Karpas-422 (cell line): ENCODE measurements around the gene MTIF3. TPM values are rescaled to one million over a fixed set of nuclear protein-coding genes. Genes with fewer than 3 reads are reported as not detected.

Experiments
- DNase-seq: peaks from one replicate; pipeline ENCODE4 v3.0.0-alpha.2; 2015
- H2AFZ ChIP-seq: fragments of 200-600 bp; sonication (generic); 2 replicates; pipeline ENCODE4 v1.6.1; 2014; ENCODE audit warnings: antibody characterized with exemption, low read length, mixed read lengths
- H3K27ac ChIP-seq: fragments of 200-600 bp; sonication (generic); 2 replicates; pipeline ENCODE4 v1.5.1; 2014; ENCODE audit warnings: mild to moderate bottlenecking, low read length, moderate library complexity
- H3K27me3 ChIP-seq: fragments of 200-600 bp; sonication (generic); 2 replicates; pipeline ENCODE4 v1.6.1; 2014; ENCODE audit warnings: low read length, mixed read lengths
- H3K36me3 ChIP-seq: fragments of 200-600 bp; sonication (generic); 2 replicates; pipeline ENCODE4 v1.6.1; 2014; ENCODE audit warnings: low read length, mixed read lengths; ENCODE audit not compliant: insufficient read depth
- H3K4me1 ChIP-seq: fragments of 200-600 bp; sonication (generic); 2 replicates; pipeline ENCODE4 v1.6.1; 2014; ENCODE audit warnings: mild to moderate bottlenecking, low read length, mixed read lengths
- H3K4me2 ChIP-seq: fragments of 200-600 bp; sonication (generic); 2 replicates; pipeline ENCODE4 v1.6.1; 2014; ENCODE audit warnings: low read length, low read depth, mild to moderate bottlenecking; ENCODE audit not compliant: poor library complexity, severe bottlenecking
- H3K4me3 ChIP-seq: fragments of 200-600 bp; sonication (generic); 2 replicates; pipeline ENCODE4 v1.5.1; 2014; ENCODE audit warnings: mild to moderate bottlenecking, antibody characterized with exemption, low read length, mixed read lengths
- H3K79me2 ChIP-seq: fragments of 200-600 bp; sonication (generic); 2 replicates; pipeline ENCODE4 v1.6.1; 2014; ENCODE audit warnings: mild to moderate bottlenecking, low read length, mixed read lengths
- H3K9ac ChIP-seq: fragments of 200-600 bp; sonication (generic); 2 replicates; pipeline ENCODE4 v1.6.0; 2014; ENCODE audit warnings: low read length
- H3K9me2 ChIP-seq: fragments of 200-600 bp; sonication (generic), shearing (Covaris generic); replicated peaks from 2 replicates; pipeline ENCODE4 v1.6.0; 2014; ENCODE audit warnings: mild to moderate bottlenecking, low read length, moderate library complexity; ENCODE audit not compliant: insufficient read depth
- H3K9me3 ChIP-seq: fragments of 300-700, 200-600 bp; sonication (generic); 2 replicates; pipeline ENCODE4 v1.6.1; 2014; ENCODE audit warnings: low read length, mixed read lengths
- H4K20me1 ChIP-seq: fragments of 200-600 bp; sonication (generic); 2 replicates; pipeline ENCODE4 v1.6.1; 2014; ENCODE audit warnings: mild to moderate bottlenecking, antibody characterized with exemption, low read length, low read depth; ENCODE audit not compliant: insufficient read depth
- total RNA-seq: library from RNA; depleted of rRNA; stranded (reverse); fragments of >200 nt; shearing (Covaris generic); gene quantifications from 2 replicates; pipeline ENCODE4 v1.2.3, GENCODE V29; 2014; ENCODE audit warnings: low replicate concordance

MTIF3 gene
- total RNA-seq, 1 experiment from 2014 or later: 44.9 TPM

GRCh38 chr13:27487776-27488175 is 37.4 kb upstream of the MTIF3 start:
- H3K4me2 ChIP-seq: no peak overlapping the region
- no peaks in the 10 kb centered on the region for H3K9me2 ChIP-seq
- DNase-seq: no peak
- H3K27me3 ChIP-seq: no peaks in the 10 kb centered on the region
- H3K4me1 ChIP-seq: peaks cover 11% of the 10 kb centered on the region
- no peaks in the 10 kb centered on the region for H3K9me3 ChIP-seq
- H3K27ac ChIP-seq: no peak overlapping the region
- H2AFZ ChIP-seq: no peak overlapping the region
- no peaks in the 10 kb centered on the region for H3K79me2 ChIP-seq
- H3K4me3 ChIP-seq: no peak overlapping the region
- H3K9ac ChIP-seq: no peak overlapping the region
- H3K36me3 ChIP-seq: no peaks in the 10 kb centered on the region
- no peaks in the 10 kb centered on the region for H4K20me1 ChIP-seq

- H3K27ac ChIP-seq: peak overlapping the region; percentile 78
These were observed 33.1 kb upstream of the MTIF3 start for GRCh38 chr13:27483421-27483820.

GRCh38 chr13:27482983-27483382 is 32.6 kb upstream of the MTIF3 start:
- H3K4me3 ChIP-seq: peak overlapping the region; percentile 50
- H4K20me1 ChIP-seq: no peaks in the 10 kb centered on the region
- H3K9me2 ChIP-seq: no peaks in the 10 kb centered on the region
- H3K79me2 ChIP-seq: no peaks in the 10 kb centered on the region
- H3K4me1 ChIP-seq: peaks cover 41% of the 10 kb centered on the region
- peak overlapping the region; percentile 78 for H3K27ac ChIP-seq
- peak overlapping the region; percentile 67 for H2AFZ ChIP-seq
- H3K36me3 ChIP-seq: no peaks in the 10 kb centered on the region
- peak; percentile 94 for DNase-seq
- H3K27me3 ChIP-seq: no peaks in the 10 kb centered on the region
- peaks cover 6% of the 10 kb centered on the region; the same call in 1 of the 2 replicates for H3K9me3 ChIP-seq
- peak overlapping the region; percentile 52 for H3K4me2 ChIP-seq
- H3K9ac ChIP-seq: peak overlapping the region; percentile 57

More at GRCh38 chr13:27483421-27483820, 33.1 kb upstream of the MTIF3 start:
- H3K36me3 ChIP-seq: no peaks in the 10 kb centered on the region
- peak overlapping the region; percentile 57 for H3K9ac ChIP-seq
- peak overlapping the region; percentile 50 for H3K4me3 ChIP-seq
- DNase-seq: no peak
- H3K9me2 ChIP-seq: no peaks in the 10 kb centered on the region
- H3K79me2 ChIP-seq: no peaks in the 10 kb centered on the region
- no peaks in the 10 kb centered on the region for H4K20me1 ChIP-seq
- peak overlapping the region; percentile 52 for H3K4me2 ChIP-seq
- no peaks in the 10 kb centered on the region for H3K27me3 ChIP-seq
- peaks cover 6% of the 10 kb centered on the region; the same call in 1 of the 2 replicates for H3K9me3 ChIP-seq
- peak overlapping the region; percentile 67; the same call in 1 of the 2 replicates for H2AFZ ChIP-seq
- peaks cover 36% of the 10 kb centered on the region for H3K4me1 ChIP-seq

- Histone ChIP-seq H4K20me1 (no peaks in the 10 kb centered on the region), H3K79me2 (no peaks in the 10 kb centered on the region), H3K4me3 (no peak overlapping the region), H3K27me3 (no peaks in the 10 kb centered on the region), H3K4me2 (no peak overlapping the region), H3K9me3 (peaks cover 6% of the 10 kb centered on the region; the same call in 1 of the 2 replicates), H3K9me2 (no peaks in the 10 kb centered on the region), H3K4me1 (peaks cover 53% of the 10 kb centered on the region), H3K9ac (no peak overlapping the region), H3K27ac (no peak overlapping the region), H2AFZ (no peak overlapping the region), H3K36me3 (no peaks in the 10 kb centered on the region)
- DNase-seq: peak; percentile 55
These were observed 31.4 kb upstream of the MTIF3 start for GRCh38 chr13:27481766-27482165.

- Histone ChIP-seq H3K27ac (peak overlapping the region; percentile 97), H3K79me2 (no peaks in the 10 kb centered on the region), H3K36me3 (no peaks in the 10 kb centered on the region), H3K9me3 (peaks cover 6% of the 10 kb centered on the region; the same call in 1 of the 2 replicates), H3K9ac (peak overlapping the region; percentile 76), H3K4me2 (peak overlapping the region; percentile 93), H3K27me3 (no peaks in the 10 kb centered on the region), H3K9me2 (no peaks in the 10 kb centered on the region), H2AFZ (peak overlapping the region; percentile 85; the same call in 1 of the 2 replicates), H4K20me1 (no peaks in the 10 kb centered on the region), H3K4me1 (peaks cover 40% of the 10 kb centered on the region), H3K4me3 (peak overlapping the region; percentile 63)
- peak; percentile 93 for DNase-seq
These were observed 26.8 kb upstream of the MTIF3 start for GRCh38 chr13:27476943-27477703.

- no peak overlapping the region for H3K4me3 ChIP-seq
- no peak overlapping the region for H2AFZ ChIP-seq
- no peak overlapping the region for H3K9ac ChIP-seq
- H3K9me3 ChIP-seq: no peaks in the 10 kb centered on the region
- no peak overlapping the region for H3K27ac ChIP-seq
- no peak for DNase-seq
- H3K4me1 ChIP-seq: peaks cover 31% of the 10 kb centered on the region
- H3K4me2 ChIP-seq: no peak overlapping the region
- no peaks in the 10 kb centered on the region for H3K79me2 ChIP-seq
- H4K20me1 ChIP-seq: no peaks in the 10 kb centered on the region
- no peaks in the 10 kb centered on the region for H3K9me2 ChIP-seq
- no peaks in the 10 kb centered on the region for H3K27me3 ChIP-seq
- H3K36me3 ChIP-seq: no peaks in the 10 kb centered on the region
These were observed 24.4 kb upstream of the MTIF3 start for GRCh38 chr13:27474751-27475268.

GRCh38 chr13:27472941-27473340 is 22.6 kb upstream of the MTIF3 start:
- no peak overlapping the region for H3K4me2 ChIP-seq
- H3K27ac ChIP-seq: no peak overlapping the region
- H3K9ac ChIP-seq: no peak overlapping the region
- H3K9me3 ChIP-seq: no peaks in the 10 kb centered on the region
- H3K36me3 ChIP-seq: no peaks in the 10 kb centered on the region
- H3K79me2 ChIP-seq: no peaks in the 10 kb centered on the region
- no peaks in the 10 kb centered on the region for H3K27me3 ChIP-seq
- H3K9me2 ChIP-seq: no peaks in the 10 kb centered on the region
- H3K4me1 ChIP-seq: peaks cover 14% of the 10 kb centered on the region
- DNase-seq: no peak
- no peak overlapping the region for H3K4me3 ChIP-seq
- H4K20me1 ChIP-seq: no peaks in the 10 kb centered on the region
- H2AFZ ChIP-seq: peak overlapping the region; percentile 59; the same call in 1 of the 2 replicates

- no peaks in the 10 kb centered on the region for H3K79me2 ChIP-seq
- H3K36me3 ChIP-seq: no peaks in the 10 kb centered on the region
- no peaks in the 10 kb centered on the region for H3K9me2 ChIP-seq
- no peaks in the 10 kb centered on the region for H3K9me3 ChIP-seq
- no peak overlapping the region for H3K27ac ChIP-seq
- no peak overlapping the region for H3K4me2 ChIP-seq
- H3K4me3 ChIP-seq: no peak overlapping the region
- no peaks in the 10 kb centered on the region for H4K20me1 ChIP-seq
- no peak overlapping the region for H3K9ac ChIP-seq
- H2AFZ ChIP-seq: no peak overlapping the region
- no peak for DNase-seq
- peaks cover 9% of the 10 kb centered on the region for H3K4me1 ChIP-seq
- no peaks in the 10 kb centered on the region for H3K27me3 ChIP-seq
These were observed 22.1 kb upstream of the MTIF3 start for GRCh38 chr13:27472441-27472840.
